K562 (cell line): Measurements from ENCODE around the gene RASIP1. TPM values are rescaled to one million over a fixed set of nuclear protein-coding genes. Genes with fewer than 3 reads are reported as not detected.

Source experiments
- BHLHE40 ChIP-seq: IDR thresholded peaks from 2 replicates; pipeline ENCODE4 v1.6.1; 2011; ENCODE audit warnings: low read length, improper control_type of control experiment
- CBX5 ChIP-seq: IDR thresholded peaks from 2 replicates; pipeline ENCODE4 v1.6.1; 2014; ENCODE audit warnings: low read depth, borderline replicate concordance
- CHD1 ChIP-seq: fragments of 200-600 bp; sonication (generic); IDR thresholded peaks from one replicate; pipeline ENCODE4 v1.6.1; 2012; ENCODE audit warnings: mild to moderate bottlenecking, moderate library complexity, low read length, inconsistent platforms
- CREM ChIP-seq: IDR thresholded peaks from 2 replicates; pipeline ENCODE4 v1.6.1; 2014; ENCODE audit warnings: antibody characterized with exemption, low read depth
- CXXC5 ChIP-seq: fragments of 250-450 bp; sonication (Bioruptor Pico); IDR thresholded peaks from 2 replicates; pipeline ENCODE4 v1.8.0; 2022; ENCODE audit warnings: inconsistent platforms, mild to moderate bottlenecking, moderate library complexity
- MECOM ChIP-seq: fragments of 250-450 bp; sonication (Bioruptor Pico); IDR thresholded peaks from 2 replicates; pipeline ENCODE4 v1.8.0; 2022; ENCODE audit warnings: inconsistent platforms
- NRF1 ChIP-seq, 2 experiments: fragments of 450-650 bp; IDR thresholded peaks in 1 of 2; conservative IDR thresholded peaks in 1 of 2; 2 replicates each; pipeline ENCODE4 v1.6.1; 2014; ENCODE audit warnings: mild to moderate bottlenecking in 2 of 2
- PREB ChIP-seq: sonication (generic); formaldehyde crosslinking; IDR thresholded peaks from 2 replicates; pipeline ENCODE4 v1.8.1; 2023; ENCODE audit warnings: mild to moderate bottlenecking, missing genetic modification reagents
- SAFB ChIP-seq: fragments of 200-400 bp; formaldehyde crosslinking; IDR thresholded peaks from 2 replicates; pipeline ENCODE4 v1.6.1; 2017; ENCODE audit warnings: low read depth, low read length, borderline replicate concordance
- SMAD4 ChIP-seq: fragments of 250-450 bp; sonication (Bioruptor Pico); conservative IDR thresholded peaks from 2 replicates; pipeline ENCODE4 v1.8.0; 2021; ENCODE audit warnings: inconsistent platforms, mild to moderate bottlenecking, moderate library complexity
- TCF15 ChIP-seq: fragments of 250-450 bp; sonication (Bioruptor Pico); IDR thresholded peaks from 2 replicates; pipeline ENCODE4 v1.8.0; 2022; ENCODE audit warnings: moderate library complexity, mild to moderate bottlenecking, inconsistent platforms
- TRIM28 ChIP-seq: fragments of 450-650 bp; IDR thresholded peaks from 2 replicates; pipeline ENCODE4 v1.6.1; 2017
- ZBTB1 ChIP-seq: sonication (generic); formaldehyde crosslinking; IDR thresholded peaks from 2 replicates; pipeline ENCODE4 v1.8.1; 2023; ENCODE audit warnings: missing genetic modification reagents, low read depth, mild to moderate bottlenecking, borderline replicate concordance
- ZNF134 ChIP-seq: fragments of 250-450 bp; sonication (Bioruptor Pico); conservative IDR thresholded peaks from 2 replicates; pipeline ENCODE4 v1.4.0; 2020
- ZNF174 ChIP-seq: fragments of 250-450 bp; sonication (Bioruptor Pico); IDR thresholded peaks from 2 replicates; pipeline ENCODE4 v1.4.0; 2020; ENCODE audit warnings: mild to moderate bottlenecking
- ZNF696 ChIP-seq: fragments of 250-450 bp; sonication (Bioruptor Pico); conservative IDR thresholded peaks from 2 replicates; pipeline ENCODE4 v1.4.0; 2020; ENCODE audit warnings: mild to moderate bottlenecking, moderate library complexity
- ZNF699 ChIP-seq: fragments of 250-450 bp; sonication (Bioruptor Pico); IDR thresholded peaks from 2 replicates; pipeline ENCODE4 v1.8.0; 2021; ENCODE audit warnings: mild to moderate bottlenecking, moderate library complexity; ENCODE audit not compliant: insufficient replicate concordance
- ZNF764 ChIP-seq: fragments of 250-450 bp; sonication (Bioruptor Pico); IDR thresholded peaks from 2 replicates; pipeline ENCODE4 v1.4.0; 2020; ENCODE audit warnings: low read depth, mild to moderate bottlenecking, moderate library complexity
- ZZZ3 ChIP-seq: fragments of 450-650 bp; IDR thresholded peaks from 2 replicates; pipeline ENCODE4 v1.6.1; 2016; ENCODE audit warnings: antibody characterized with exemption, mild to moderate bottlenecking, moderate library complexity
- polyA plus RNA-seq, 8 experiments: library from polyadenylated mRNA; depleted of rRNA in 4 of 8; stranded (reverse) in 5 of 8; unstranded in 3 of 8; fragments of >200 nt; fragmentation: Nextera tagmentation in 2 of 8; fragmentation: Illumina TruSeq in 1 of 8; extraction: Ambion mirVana in 2 of 8; extraction: Trizol in 1 of 8; gene quantifications; 2 replicates each; pipeline versions ENCODE4 v1.2.1 to v1.2.3, GENCODE V29; 2011 to 2014; ENCODE audit warnings: inconsistent platforms in 1 of 8, missing spikeins in 1 of 8
- total RNA-seq, 7 experiments: library from RNA; depleted of rRNA in 6 of 7; stranded (reverse); fragments of >200 nt in 6 of 7; fragmentation: Illumina TruSeq in 2 of 7; extraction: Trizol in 2 of 7; gene quantifications; 2 replicates each; pipeline versions ENCODE4 v1.2.1 to v1.2.3, GENCODE V29; 2011 to 2021; ENCODE audit warnings: low replicate concordance in 1 of 7
- TF ChIP-seq, protein P1 (sequence below): fragments of 450-650 bp; IDR thresholded peaks from 2 replicates; pipeline ENCODE4 v1.6.1; 2014; ENCODE audit warnings: low read depth, mild to moderate bottlenecking, moderate library complexity, borderline replicate concordance
- TF ChIP-seq, protein P2 (sequence below): sonication (generic); formaldehyde crosslinking; IDR thresholded peaks from 2 replicates; pipeline ENCODE4 v1.8.0; 2022; ENCODE audit warnings: missing genetic modification reagents, mild to moderate bottlenecking, borderline replicate concordance
- TF ChIP-seq, protein P3 (sequence below): sonication (generic); formaldehyde crosslinking; IDR thresholded peaks from 2 replicates; pipeline ENCODE4 v1.5.0; 2020; ENCODE audit warnings: missing genetic modification reagents
- TF ChIP-seq, protein P4 (sequence below): sonication (generic); formaldehyde crosslinking; IDR thresholded peaks from 2 replicates; pipeline ENCODE4 v1.8.1; 2022; ENCODE audit warnings: missing genetic modification reagents

The RASIP1 gene
- total and polyA plus RNA-seq, 9 of the 15 experiments (the other 6 are each of a cell fraction or from before 2014, with no cell fraction given), result 0.20 to 4.7 (median 1.5) TPM

GRCh38 chr19:48780631-48781391 is 40.4 kb upstream of the RASIP1 start (continued):
- TF ChIP-seq, protein P1, sequence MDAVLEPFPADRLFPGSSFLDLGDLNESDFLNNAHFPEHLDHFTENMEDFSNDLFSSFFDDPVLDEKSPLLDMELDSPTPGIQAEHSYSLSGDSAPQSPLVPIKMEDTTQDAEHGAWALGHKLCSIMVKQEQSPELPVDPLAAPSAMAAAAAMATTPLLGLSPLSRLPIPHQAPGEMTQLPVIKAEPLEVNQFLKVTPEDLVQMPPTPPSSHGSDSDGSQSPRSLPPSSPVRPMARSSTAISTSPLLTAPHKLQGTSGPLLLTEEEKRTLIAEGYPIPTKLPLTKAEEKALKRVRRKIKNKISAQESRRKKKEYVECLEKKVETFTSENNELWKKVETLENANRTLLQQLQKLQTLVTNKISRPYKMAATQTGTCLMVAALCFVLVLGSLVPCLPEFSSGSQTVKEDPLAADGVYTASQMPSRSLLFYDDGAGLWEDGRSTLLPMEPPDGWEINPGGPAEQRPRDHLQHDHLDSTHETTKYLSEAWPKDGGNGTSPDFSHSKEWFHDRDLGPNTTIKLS, result 0 out of 2 replicates have a peak, but pooled peaks have one; percentile 18
- TF ChIP-seq TRIM28 (no peak), CBX5 (no peak), ZBTB1 (CRISPR knock-in tag) (no peak), ZNF696 (no peak), ZNF174 (CRISPR knock-in tag) (no peak), BHLHE40 (peak; percentile 90), SMAD4 (peak; percentile 45), PREB (0 out of 2 replicates have a peak, but pooled peaks have one; percentile 40), ZZZ3 (no peak), ZNF764 (CRISPR knock-in tag) (no peak), ZNF699 (CRISPR knock-in tag) (no peak), TCF15 (CRISPR knock-in tag) (no peak), NRF1 (conservative IDR thresholded peaks at IDR 0.05 in 1 of 2, IDR thresholded peaks at IDR 0.05 in 1 of 2) (no peak; a peak in 2 of 4 replicates), CHD1 (no peak), ZNF134 (CRISPR knock-in tag) (no peak), CREM (peak; percentile 24; the same call in 1 of the 2 replicates), CXXC5 (CRISPR knock-in tag) (peak; percentile 35; the same call in 1 of the 2 replicates), SAFB (no peak), MECOM (CRISPR knock-in tag) (no peak)
- TF ChIP-seq, protein P2, sequence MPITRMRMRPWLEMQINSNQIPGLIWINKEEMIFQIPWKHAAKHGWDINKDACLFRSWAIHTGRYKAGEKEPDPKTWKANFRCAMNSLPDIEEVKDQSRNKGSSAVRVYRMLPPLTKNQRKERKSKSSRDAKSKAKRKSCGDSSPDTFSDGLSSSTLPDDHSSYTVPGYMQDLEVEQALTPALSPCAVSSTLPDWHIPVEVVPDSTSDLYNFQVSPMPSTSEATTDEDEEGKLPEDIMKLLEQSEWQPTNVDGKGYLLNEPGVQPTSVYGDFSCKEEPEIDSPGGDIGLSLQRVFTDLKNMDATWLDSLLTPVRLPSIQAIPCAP (CRISPR knock-in tag), result no peak
- TF ChIP-seq, protein P3, sequence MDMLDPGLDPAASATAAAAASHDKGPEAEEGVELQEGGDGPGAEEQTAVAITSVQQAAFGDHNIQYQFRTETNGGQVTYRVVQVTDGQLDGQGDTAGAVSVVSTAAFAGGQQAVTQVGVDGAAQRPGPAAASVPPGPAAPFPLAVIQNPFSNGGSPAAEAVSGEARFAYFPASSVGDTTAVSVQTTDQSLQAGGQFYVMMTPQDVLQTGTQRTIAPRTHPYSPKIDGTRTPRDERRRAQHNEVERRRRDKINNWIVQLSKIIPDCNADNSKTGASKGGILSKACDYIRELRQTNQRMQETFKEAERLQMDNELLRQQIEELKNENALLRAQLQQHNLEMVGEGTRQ (CRISPR knock-in tag), result peak; percentile 90
- TF ChIP-seq, protein P4, sequence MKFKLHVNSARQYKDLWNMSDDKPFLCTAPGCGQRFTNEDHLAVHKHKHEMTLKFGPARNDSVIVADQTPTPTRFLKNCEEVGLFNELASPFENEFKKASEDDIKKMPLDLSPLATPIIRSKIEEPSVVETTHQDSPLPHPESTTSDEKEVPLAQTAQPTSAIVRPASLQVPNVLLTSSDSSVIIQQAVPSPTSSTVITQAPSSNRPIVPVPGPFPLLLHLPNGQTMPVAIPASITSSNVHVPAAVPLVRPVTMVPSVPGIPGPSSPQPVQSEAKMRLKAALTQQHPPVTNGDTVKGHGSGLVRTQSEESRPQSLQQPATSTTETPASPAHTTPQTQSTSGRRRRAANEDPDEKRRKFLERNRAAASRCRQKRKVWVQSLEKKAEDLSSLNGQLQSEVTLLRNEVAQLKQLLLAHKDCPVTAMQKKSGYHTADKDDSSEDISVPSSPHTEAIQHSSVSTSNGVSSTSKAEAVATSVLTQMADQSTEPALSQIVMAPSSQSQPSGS (CRISPR knock-in tag), result no peak
